DLD1 (cell line): ENCODE data around the gene GCKR.
"Not testable (repeated sequence)": the region's sequence is repeated elsewhere in the genome, so short reads cannot be mapped to it uniquely, and the experiment has no call there.

Experiments used
- in situ Hi-C: cut with HindIII; loops from 2 replicates; pipeline ENCODE4 v1.10.0; 2017; ENCODE audit warnings: low sequenced_read_pairs

GCKR gene

GRCh38 chr2:27509326-27509725 lies 12.7 kb downstream of the GCKR start:
- in situ Hi-C loops, result no loop called here

- in situ Hi-C loops, result no loop called here
Measured at GRCh38 chr2:27518113-27518781, 21.6 kb downstream of the GCKR start.

- in situ Hi-C loops, result no loop called here
Measured at GRCh38 chr2:27518782-27519113, 22.1 kb downstream of the GCKR start.

- in situ Hi-C loops, result no loop called here
Measured at GRCh38 chr2:27520316-27520715, 23.7 kb downstream of the GCKR start.

GRCh38 chr2:27522400-27522945 lies 25.8 kb downstream of the GCKR start:
- in situ Hi-C loops, result no loop called here

- in situ Hi-C loops, result no loop called here
Measured at GRCh38 chr2:27527182-27527581, 30.5 kb downstream of the GCKR start.

- in situ Hi-C loops, result no loop called here
Measured at GRCh38 chr2:27531983-27532382, 35.3 kb downstream of the GCKR start.

- in situ Hi-C loops, result no loop called here
Measured at GRCh38 chr2:27537287-27537686, 40.6 kb downstream of the GCKR start.

- in situ Hi-C loops, result not testable (repeated sequence)
Measured at GRCh38 chr2:27538839-27539450, 42.3 kb downstream of the GCKR start.

- in situ Hi-C loops, result not testable (repeated sequence)
Measured at GRCh38 chr2:27539649-27540048, 43.0 kb downstream of the GCKR start.

GRCh38 chr2:27544143-27544821 lies 47.6 kb downstream of the GCKR start:
- in situ Hi-C loops, result no loop called here

GRCh38 chr2:27545348-27546141 lies 48.9 kb downstream of the GCKR start:
- in situ Hi-C loops, result no loop called here

- in situ Hi-C loops, result no loop called here
Measured at GRCh38 chr2:27549303-27549702, 52.7 kb downstream of the GCKR start.

- in situ Hi-C loops, result no loop called here
Measured at GRCh38 chr2:27551514-27551913, 54.9 kb downstream of the GCKR start.

GRCh38 chr2:27552941-27553340 lies 56.3 kb downstream of the GCKR start:
- in situ Hi-C loops, result no loop called here

- in situ Hi-C loops, result not testable (repeated sequence)
Measured at GRCh38 chr2:27554451-27554850, 57.8 kb downstream of the GCKR start.

GRCh38 chr2:27559228-27559627 lies 62.6 kb downstream of the GCKR start:
- in situ Hi-C loops, result no loop called here

GRCh38 chr2:27561060-27561459 lies 64.4 kb downstream of the GCKR start:
- in situ Hi-C loops, result no loop called here

GRCh38 chr2:27566628-27567027 lies 70.0 kb downstream of the GCKR start:
- in situ Hi-C loops, result no loop called here

- in situ Hi-C loops, result no loop called here
Measured at GRCh38 chr2:27569398-27569797, 72.8 kb downstream of the GCKR start.

GRCh38 chr2:27571197-27571596 lies 74.6 kb downstream of the GCKR start:
- in situ Hi-C loops, result no loop called here
